Glutamatergic neuron (in vitro differentiated cells): Measurements from ENCODE around the gene CSNK2B. TPM values are rescaled to one million over a fixed set of nuclear protein-coding genes. Genes with fewer than 3 reads are reported as not detected.

Source experiments
- DNase-seq: peaks from one replicate; pipeline ENCODE4 v3.0.0; 2022
- H3K27ac Mint-ChIP-seq: one replicate; pipeline ENCODE4 v1.8.0; 2020; ENCODE audit warnings: mild to moderate bottlenecking, mixed read lengths, inconsistent platforms; ENCODE audit not compliant: unreplicated experiment
- H3K27me3 Mint-ChIP-seq: one replicate; pipeline ENCODE4 v1.8.0; 2020; ENCODE audit warnings: mild to moderate bottlenecking, moderate library complexity, mixed read lengths, inconsistent platforms; ENCODE audit not compliant: unreplicated experiment
- H3K36me3 Mint-ChIP-seq: one replicate; pipeline ENCODE4 v1.8.0; 2020; ENCODE audit warnings: mild to moderate bottlenecking, mixed read lengths, inconsistent platforms; ENCODE audit not compliant: unreplicated experiment
- H3K4me1 Mint-ChIP-seq: one replicate; pipeline ENCODE4 v1.8.0; 2020; ENCODE audit warnings: mild to moderate bottlenecking, low read depth, mixed read lengths, inconsistent platforms; ENCODE audit not compliant: unreplicated experiment
- H3K4me3 Mint-ChIP-seq: one replicate; pipeline ENCODE4 v1.8.0; 2020; ENCODE audit warnings: mild to moderate bottlenecking, mixed read lengths, inconsistent platforms; ENCODE audit not compliant: unreplicated experiment
- H3K9me3 Mint-ChIP-seq: one replicate; pipeline ENCODE4 v1.8.0; 2020; ENCODE audit warnings: mild to moderate bottlenecking, moderate library complexity, mixed read lengths, inconsistent platforms; ENCODE audit not compliant: unreplicated experiment
- total RNA-seq: library from RNA; stranded (reverse); fragmentation: NEBNext Ultra II Directional; extraction: Animal tissue kit (Norgen Biotek cat#: 25700); gene quantifications from one replicate; pipeline ENCODE4 v1.2.1, GENCODE V29; 2021; ENCODE audit not compliant: unreplicated experiment
- TF ChIP-seq, protein P1 (sequence below): fragments of 200-600 bp; sonication (generic); IDR thresholded peaks from one replicate; pipeline ENCODE4 v1.5.0; 2021; ENCODE audit not compliant: partially characterized antibody, unreplicated experiment

Gene CSNK2B
- total RNA-seq, 1 donor from 2014 or later, result 214 TPM

DNA sequence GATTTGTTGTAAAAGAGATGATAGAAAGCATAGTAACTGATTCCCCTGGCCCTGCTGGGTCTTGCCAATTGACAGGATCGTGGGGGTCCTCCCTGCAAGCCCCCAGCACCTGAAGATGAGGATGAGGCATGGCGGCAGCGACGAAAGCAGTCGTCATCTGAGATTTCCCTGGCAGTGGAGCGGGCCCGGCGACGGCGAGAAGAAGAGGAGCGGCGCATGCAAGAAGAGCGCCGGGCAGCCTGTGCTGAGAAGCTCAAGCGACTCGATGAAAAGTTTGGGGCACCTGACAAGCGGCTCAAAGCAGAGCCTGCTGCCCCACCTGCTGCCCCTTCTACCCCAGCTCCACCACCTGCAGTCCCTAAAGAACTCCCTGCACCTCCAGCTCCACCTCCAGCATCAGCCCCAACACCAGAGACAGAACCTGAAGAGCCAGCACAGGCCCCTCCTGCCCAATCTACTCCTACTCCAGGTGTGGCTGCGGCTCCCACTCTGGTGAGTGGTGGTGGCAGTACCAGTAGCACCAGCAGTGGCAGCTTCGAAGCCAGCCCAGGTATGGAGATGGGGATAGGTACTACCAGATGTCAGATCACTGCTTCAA lies 38.1 kb upstream of the CSNK2B start:
- no peak for DNase-seq
- Mint-ChIP-seq H3K27me3 (peaks cover 10% of the 10 kb centered on the region), H3K27ac (peak overlapping the region; percentile 16), H3K4me1 (peaks cover 10% of the 10 kb centered on the region), H3K4me3 (peak overlapping the region; percentile 44), H3K36me3 (peaks cover 14% of the 10 kb centered on the region), H3K9me3 (peaks cover 6% of the 10 kb centered on the region)
- TF ChIP-seq, protein P1, sequence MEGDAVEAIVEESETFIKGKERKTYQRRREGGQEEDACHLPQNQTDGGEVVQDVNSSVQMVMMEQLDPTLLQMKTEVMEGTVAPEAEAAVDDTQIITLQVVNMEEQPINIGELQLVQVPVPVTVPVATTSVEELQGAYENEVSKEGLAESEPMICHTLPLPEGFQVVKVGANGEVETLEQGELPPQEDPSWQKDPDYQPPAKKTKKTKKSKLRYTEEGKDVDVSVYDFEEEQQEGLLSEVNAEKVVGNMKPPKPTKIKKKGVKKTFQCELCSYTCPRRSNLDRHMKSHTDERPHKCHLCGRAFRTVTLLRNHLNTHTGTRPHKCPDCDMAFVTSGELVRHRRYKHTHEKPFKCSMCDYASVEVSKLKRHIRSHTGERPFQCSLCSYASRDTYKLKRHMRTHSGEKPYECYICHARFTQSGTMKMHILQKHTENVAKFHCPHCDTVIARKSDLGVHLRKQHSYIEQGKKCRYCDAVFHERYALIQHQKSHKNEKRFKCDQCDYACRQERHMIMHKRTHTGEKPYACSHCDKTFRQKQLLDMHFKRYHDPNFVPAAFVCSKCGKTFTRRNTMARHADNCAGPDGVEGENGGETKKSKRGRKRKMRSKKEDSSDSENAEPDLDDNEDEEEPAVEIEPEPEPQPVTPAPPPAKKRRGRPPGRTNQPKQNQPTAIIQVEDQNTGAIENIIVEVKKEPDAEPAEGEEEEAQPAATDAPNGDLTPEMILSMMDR, result no peak

DNA sequence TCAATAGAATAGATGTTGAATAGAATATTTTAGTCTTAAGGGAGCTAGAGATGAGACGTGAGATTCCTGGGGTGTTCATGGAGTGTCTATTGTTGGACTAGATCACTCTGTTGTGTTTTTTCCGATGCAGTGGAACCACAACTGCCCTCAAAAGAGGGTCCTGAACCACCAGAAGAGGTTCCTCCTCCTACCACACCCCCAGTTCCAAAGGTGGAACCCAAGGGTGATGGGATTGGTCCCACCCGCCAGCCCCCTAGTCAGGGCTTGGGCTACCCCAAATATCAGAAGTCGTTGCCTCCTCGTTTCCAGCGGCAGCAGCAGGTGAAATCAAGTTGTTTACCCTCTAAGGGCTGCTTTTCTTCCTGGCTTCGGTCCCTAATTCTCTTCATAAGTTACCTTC lies 36.9 kb upstream of the CSNK2B start:
- no peak for DNase-seq
- no peak overlapping the region for H3K27ac Mint-ChIP-seq
- H3K9me3 Mint-ChIP-seq, result peaks cover 6% of the 10 kb centered on the region
- TF ChIP-seq, protein P1, result no peak
- H3K27me3 Mint-ChIP-seq, result peaks cover 12% of the 10 kb centered on the region
- H3K4me1 Mint-ChIP-seq, result peaks cover 3% of the 10 kb centered on the region
- peaks cover 10% of the 10 kb centered on the region for H3K36me3 Mint-ChIP-seq
- no peak overlapping the region for H3K4me3 Mint-ChIP-seq

DNA sequence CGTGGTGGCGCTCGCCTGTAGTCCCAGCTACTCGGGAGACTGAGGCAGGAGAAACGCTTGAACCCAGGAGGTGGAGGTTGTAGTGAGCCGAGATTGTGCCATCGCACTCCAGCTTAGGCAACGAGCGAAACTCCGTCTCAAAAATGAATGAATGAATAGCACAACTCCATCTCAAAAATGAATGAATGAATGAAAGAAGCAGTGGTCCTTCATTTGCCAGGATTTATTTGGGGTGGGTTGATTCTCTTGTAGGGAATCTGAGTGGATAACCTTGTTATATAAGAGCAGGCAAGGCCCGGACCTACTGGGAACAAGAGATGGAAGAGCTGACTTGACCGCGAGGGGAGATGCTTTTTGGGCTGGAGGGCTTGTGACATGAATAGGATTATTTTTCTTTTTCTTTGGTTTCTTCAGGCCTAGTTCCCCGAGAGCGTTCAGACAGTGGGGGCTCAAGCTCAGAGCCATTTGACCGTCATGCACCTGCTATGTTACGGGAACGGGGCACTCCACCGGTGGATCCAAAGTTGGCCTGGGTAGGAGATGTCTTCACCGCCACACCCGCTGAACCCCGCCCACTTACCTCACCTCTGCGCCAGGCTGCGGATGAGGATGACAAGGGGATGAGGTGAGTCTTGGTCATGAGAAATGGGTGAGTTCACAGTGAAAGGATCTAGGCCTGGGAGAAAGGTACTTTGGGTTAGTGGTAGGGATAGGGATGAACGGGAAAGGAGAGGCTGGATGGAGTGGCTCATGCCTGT lies 35.5 kb upstream of the CSNK2B start:
- Mint-ChIP-seq H3K9me3 (peaks cover 6% of the 10 kb centered on the region), H3K4me3 (peak overlapping the region; percentile 42), H3K27me3 (peaks cover 16% of the 10 kb centered on the region), H3K4me1 (peaks cover 2% of the 10 kb centered on the region), H3K36me3 (peaks cover 10% of the 10 kb centered on the region), H3K27ac (peak overlapping the region; percentile 38)
- TF ChIP-seq, protein P1, result no peak
- no peak for DNase-seq

GRCh38 chr6:31631209-31631608 lies 34.7 kb upstream of the CSNK2B start:
- H3K27ac Mint-ChIP-seq, result no peak overlapping the region
- H3K36me3 Mint-ChIP-seq, result peaks cover 10% of the 10 kb centered on the region
- TF ChIP-seq, protein P1, result no peak
- no peak for DNase-seq
- peaks cover 19% of the 10 kb centered on the region for H3K27me3 Mint-ChIP-seq
- H3K9me3 Mint-ChIP-seq, result peaks cover 6% of the 10 kb centered on the region
- no peak overlapping the region for H3K4me3 Mint-ChIP-seq
- H3K4me1 Mint-ChIP-seq, result peaks cover 2% of the 10 kb centered on the region

DNA sequence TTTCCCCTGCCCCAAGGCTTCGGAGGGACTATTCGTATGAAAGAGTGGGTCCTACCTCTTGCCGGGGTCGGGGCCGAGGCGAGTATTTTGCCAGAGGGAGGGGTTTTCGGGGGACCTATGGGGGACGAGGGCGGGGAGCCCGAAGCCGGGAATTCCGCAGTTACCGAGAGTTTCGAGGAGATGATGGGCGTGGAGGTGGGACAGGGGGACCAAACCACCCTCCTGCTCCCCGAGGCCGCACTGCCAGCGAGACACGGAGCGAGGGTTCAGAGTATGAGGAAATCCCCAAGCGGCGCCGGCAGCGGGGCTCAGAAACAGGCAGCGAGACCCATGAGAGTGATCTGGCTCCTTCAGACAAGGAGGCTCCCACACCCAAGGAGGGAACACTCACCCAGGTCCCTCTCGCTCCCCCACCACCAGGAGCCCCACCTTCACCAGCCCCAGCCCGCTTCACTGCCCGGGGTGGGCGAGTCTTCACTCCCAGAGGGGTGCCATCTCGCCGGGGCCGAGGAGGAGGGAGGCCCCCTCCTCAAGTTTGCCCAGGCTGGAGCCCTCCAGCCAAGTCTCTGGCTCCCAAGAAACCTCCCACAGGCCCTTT lies 34.1 kb upstream of the CSNK2B start:
- no peak overlapping the region for H3K4me3 Mint-ChIP-seq

More for the DNA sequence above, 34.1 kb upstream of the CSNK2B start:
- Mint-ChIP-seq H3K36me3 (peaks cover 10% of the 10 kb centered on the region), H3K27ac (no peak overlapping the region), H3K4me1 (no peaks in the 10 kb centered on the region), H3K9me3 (peaks cover 7% of the 10 kb centered on the region), H3K27me3 (peaks cover 17% of the 10 kb centered on the region)
- TF ChIP-seq, protein P1, result no peak
- DNase-seq, result no peak
